NCI-H2081 treated with DMSO at 0.1 percent for 48 hours (cell line): Measurements from ENCODE around the gene PKDREJ.
"Not testable (repeated sequence)": the region's sequence is repeated elsewhere in the genome, so short reads cannot be mapped to it uniquely, and the experiment has no call there.

Experiments
- DNase-seq: peaks from one replicate; lab custom pipeline; 2025; lab: John Stamatoyannopoulos, UW

Gene PKDREJ

DNA sequence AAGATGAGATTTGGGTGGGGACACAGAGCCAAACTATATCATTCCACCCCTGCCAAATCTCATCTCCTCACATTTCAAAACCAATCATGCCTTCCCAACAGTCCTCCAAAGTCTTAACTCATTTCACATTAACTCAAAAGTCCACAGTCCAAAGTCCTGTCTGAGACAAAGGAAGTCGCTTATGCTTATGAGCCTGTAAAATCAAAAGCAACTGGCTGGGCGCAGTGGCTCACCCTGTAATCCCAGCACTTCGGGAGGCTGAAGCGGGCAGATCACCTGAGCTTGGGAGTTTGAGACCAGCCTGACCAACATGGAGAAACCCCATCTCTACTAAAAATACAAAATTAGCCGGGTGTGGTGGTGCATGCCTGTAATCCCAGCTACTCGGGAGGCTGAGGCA is 1.4 kb upstream of the PKDREJ start:
- not testable (repeated sequence) for DNase-seq

DNA sequence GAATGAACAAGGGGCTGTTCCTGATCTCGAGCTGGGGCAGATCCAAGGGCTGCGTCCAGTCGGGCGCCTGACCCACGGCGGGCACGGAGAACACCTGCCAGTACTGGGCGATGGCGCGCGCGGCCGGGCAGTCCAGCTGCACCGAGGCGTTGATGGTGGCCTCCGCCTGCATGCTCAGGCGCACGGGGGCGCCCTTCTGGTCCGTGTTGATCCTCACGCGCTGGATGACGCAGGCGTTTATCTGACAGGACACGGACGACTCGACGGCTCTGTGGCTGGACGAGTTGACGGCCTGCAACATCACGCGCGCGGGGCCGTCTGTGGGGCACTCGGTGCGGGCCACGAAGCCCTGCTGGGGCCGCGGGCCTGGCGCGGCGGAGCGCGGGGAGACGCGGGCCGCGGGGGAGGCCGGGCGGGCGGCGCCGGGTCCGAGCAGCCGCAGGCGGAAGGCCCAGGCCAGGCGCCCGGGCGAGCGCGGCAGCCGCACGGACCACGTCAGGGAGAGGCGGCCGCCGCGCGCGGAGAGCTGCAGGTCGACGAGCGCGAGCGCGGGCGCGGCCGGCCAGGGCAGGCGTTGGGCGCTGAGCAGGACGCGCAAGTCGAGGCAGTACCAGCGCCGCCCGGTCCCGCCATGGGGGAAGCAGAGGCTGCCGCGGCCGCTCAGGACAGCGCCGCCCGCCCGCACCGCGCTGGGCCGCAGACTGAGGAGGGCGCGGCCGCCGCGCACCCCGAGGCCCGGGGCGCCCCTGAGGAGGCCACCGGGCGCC is 511 bp downstream of the PKDREJ start:
- DNase-seq = no peak

GRCh38 chr22:46260038-46260437 is 3.1 kb downstream of the PKDREJ start:
- no peak for DNase-seq

DNA sequence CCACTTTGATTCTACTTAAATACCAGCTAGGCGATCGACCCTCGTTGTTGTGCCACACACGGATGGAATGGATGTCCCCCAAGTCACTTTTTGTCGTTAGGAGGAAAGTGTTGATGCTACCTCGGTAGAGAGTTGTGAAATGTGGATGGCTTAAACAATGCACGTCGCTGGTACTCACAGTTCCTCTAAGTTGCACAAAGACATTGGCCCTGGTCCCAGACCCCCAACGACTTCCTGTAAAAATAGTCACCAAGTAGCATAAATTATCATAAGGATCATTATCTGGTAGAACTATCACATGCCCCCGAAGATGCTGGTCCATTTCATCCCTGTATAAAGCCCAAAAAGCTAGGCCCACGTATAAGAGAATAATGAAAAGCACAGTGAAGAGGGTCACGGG is 3.8 kb downstream of the PKDREJ start:
- DNase-seq = no peak

DNA sequence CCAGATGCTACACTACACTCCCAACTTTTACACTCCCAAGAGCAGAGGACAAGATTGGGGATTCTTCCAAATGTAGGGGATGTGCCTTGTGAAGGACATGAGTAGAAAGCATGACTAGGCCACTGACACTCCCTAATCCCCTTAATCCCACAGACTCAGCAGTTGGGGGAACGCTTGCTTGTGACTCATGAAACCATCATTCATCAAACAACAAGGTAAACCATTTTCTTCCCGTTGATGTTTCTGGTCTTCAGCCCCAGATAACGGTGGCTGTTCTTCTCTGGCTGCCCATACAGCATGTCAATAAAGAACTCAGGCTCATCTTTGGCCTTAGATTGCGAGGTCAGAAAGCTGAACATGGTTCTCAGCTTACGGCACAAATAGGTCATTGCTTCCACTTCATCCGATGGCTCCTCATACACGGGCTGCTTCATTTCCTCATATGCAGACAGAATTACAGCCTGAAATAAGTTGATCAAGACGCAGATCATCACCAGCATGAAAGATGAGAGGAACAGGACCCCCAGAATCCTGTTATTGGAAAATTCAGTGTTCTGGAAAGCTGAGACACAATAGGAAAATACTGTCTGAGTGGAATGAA is 6.7 kb downstream of the PKDREJ start:
- no peak for DNase-seq

DNA sequence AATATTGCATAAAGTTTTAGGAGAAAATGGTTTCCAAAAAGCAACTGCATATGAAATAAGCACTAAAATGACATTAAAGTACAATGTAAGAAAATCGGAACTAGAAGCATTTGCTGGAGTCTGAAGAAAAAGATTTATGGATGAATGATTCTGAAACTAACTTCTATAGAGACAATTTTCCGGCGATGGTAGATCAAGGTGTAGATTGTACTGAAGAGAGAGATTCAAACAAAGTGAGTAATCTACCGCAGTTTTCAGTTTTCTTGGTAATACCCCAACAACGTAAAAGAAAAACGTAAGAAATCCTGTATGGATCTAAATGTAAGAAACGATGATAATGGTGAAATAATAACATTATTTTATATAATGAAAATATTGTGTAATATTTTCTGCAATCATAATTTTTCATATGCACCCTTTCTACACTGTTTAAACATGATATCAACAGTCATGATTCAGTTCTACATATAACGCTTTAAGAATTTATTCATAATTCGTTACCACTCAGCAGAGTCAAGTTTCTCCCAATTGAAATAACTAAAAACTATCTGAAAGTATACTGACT is 11.2 kb downstream of the PKDREJ start:
- DNase-seq = no peak

DNA sequence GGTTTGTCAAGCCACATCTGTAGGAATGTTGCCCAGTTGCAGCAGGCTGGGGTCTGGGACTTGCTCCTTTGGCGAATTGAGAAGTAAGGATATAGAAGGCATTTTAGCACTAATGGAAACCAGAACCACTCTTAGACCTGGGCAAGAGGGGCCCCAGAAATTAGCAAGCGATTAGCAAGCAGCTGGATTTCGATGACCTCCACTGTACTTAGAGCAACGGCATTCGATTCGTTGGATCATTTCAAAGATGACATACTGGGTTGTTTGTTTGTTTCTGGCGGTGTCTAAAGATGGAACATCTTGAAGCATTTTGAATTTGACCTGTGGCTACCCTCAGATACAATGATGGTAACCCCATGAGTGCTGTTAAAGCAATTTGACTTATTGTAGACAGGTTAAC is 11.9 kb downstream of the PKDREJ start:
- DNase-seq = no peak

GRCh38 chr22:46250783-46251125 is 12.4 kb downstream of the PKDREJ start:
- no peak for DNase-seq

- no peak for DNase-seq
Observed at GRCh38 chr22:46250035-46250782, 12.9 kb downstream of the PKDREJ start, which contains the start of gene CDPF1. Gene CDPF1, minus strand, starts transcription at chr22:46250293. Its CDS starts 2,009 bp downstream, at chr22:46248284.

DNA sequence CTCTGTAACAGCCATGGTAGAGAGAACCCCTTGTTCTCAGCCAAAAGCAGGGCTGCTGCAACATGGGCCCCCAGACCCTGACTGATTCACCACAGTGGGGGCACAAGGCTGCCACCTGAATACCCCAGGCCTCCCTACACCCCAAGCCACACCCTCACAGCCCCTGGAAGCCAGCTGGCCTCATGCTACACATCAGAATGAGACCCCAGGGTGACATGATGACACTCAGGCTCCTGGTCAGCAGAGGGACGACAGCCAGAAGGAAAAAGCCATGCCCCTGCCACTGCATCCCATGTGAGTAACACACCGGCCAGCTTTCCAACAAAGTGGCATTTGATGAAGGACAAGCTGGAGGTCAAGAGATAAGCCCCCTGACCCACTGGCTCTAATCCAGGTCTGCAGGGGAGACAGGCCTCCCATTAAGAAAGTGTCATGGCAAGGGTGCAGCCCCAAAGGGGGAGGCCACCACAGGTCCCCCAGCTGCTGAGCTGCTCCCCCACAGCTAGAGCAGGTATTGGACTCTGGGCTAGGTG is 15.6 kb downstream of the PKDREJ start:
- no peak for DNase-seq

DNA sequence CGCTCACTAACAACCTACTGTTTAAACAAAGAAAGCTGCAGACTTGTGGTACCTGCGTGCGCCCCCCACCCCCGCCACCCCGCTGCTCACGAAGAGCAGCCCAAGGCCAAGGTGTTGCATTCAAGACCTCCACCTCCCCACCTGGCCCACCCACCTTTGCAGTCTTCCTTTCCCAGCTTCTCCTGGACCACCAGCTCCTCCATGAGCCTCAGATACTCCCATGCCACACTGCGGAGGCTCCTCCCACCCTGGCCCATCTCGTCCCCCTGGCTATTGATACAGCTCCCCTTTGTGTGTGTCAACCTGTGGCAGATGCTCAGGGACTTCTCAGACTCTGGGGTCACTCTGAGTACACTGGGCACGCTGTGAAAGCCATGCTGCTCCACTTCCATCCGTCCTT is 17.0 kb downstream of the PKDREJ start:
- DNase-seq = no peak

GRCh38 chr22:46245511-46245910 is 17.6 kb downstream of the PKDREJ start:
- DNase-seq = no peak

DNA sequence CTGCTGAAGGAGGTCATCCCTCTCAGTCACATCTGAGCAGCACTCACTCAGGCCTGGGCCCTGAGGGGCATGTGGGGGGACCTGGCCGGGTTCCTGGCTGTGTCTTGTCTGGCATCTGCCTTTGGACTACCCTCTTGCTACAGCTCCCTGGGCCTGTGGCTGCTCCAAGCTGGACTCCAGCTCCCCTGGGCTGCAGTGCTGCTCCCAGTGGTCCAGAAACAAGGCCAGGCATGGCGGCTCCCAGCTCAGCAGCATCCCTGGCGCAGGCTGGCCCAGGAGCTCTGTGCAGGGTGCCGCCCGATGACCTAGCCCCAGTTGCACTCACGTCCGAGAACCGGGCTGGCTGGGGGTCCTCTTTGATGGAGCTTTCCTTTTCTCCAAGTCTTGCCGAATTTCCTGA is 18.4 kb downstream of the PKDREJ start:
- DNase-seq = no peak

DNA sequence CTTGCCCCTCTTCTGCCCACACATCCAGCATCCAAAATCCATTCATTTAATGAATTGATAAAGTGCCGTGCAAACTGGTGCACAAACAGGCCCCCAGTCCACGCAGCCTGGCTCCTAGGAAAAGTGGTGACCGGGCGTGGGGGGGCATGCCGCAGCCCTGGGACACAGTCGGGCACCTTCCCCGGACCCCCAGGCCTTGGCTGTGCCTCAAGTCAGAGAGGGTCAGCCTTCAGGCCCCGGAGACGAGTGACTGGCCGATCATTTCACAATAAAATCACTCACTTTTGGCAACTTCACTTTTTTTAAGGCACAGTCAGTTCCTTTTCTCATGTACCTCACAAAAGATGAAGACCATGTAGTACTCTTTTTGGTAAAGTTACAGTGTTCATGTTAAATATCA is 21.1 kb downstream of the PKDREJ start:
- no peak for DNase-seq

DNA sequence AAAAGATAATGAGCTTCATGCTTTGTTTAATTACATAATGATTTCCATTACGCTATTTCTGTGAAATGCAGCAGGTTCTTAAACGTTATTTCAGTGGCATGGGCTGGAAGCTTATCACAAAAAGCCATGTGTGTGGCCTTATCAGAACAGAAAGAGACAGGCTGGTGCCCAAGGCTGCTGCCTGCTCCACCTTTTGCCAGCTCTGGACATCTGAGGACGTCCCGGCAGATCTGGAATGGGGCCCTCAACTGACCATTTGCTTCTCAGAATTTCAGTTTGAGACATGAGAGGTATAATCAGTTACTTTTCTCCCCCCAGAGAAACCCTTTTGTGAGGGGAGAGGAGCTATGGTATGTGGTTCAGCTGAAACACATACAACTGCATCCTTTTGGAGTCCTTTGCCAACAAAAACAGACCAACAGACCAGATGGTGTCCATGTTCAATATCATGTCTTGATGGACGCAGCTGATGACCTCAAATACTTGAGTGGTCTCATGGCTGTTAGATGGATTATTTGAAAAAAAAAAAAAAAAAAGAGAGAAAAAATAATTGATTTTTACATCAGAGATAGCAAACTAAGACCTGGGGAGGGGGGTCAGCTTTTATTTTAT is 21.6 kb downstream of the PKDREJ start:
- DNase-seq = no peak

DNA sequence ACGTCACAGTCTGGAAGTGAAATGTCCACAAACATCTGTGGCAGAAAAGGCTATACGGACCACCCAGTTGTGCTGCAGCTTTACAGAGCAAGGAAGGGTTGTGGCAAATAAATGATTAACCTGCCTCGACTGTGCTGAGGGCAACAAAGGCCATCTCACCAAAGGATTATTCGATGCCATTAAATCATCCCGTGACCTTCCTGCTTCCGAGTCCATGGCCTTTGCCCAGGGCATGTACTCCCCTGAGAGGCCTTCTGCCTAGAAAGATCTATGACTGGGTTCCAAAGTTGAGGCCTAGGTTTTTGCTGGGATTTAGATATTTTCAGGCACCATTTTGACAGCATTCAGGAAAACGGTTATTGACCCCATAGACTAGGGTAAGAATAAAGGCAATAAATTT is 22.2 kb downstream of the PKDREJ start:
- no peak for DNase-seq

- DNase-seq = no peak
Observed at GRCh38 chr22:46240506-46240905, 22.6 kb downstream of the PKDREJ start.

GRCh38 chr22:46240073-46240472 is 23.1 kb downstream of the PKDREJ start:
- no peak for DNase-seq

GRCh38 chr22:46239261-46240048 is 23.7 kb downstream of the PKDREJ start:
- no peak for DNase-seq

GRCh38 chr22:46238541-46238940 is 24.6 kb downstream of the PKDREJ start:
- no peak for DNase-seq

GRCh38 chr22:46237453-46238124 is 25.6 kb downstream of the PKDREJ start:
- no peak for DNase-seq
